GM23338 (cell line): ENCODE data around the gene RAB17.

Experiments
- CTCF ChIP-seq, 2 experiments: fragments of 200-600 bp in 1 of 2; sonication (generic) in 1 of 2; conservative IDR thresholded peaks; 2 replicates each; pipeline versions ENCODE4 v1.5.1 to v1.6.1; 2016 to 2017; ENCODE audit warnings: antibody characterized with exemption in 2 of 2, low read depth in 2 of 2, mild to moderate bottlenecking in 2 of 2, moderate library complexity in 1 of 2
- ETS1 ChIP-seq: IDR thresholded peaks from 2 replicates; pipeline ENCODE4 v1.6.1; 2016; ENCODE audit warnings: antibody characterized with exemption
- EZH2 ChIP-seq: fragments of 200-600 bp; sonication (generic); IDR thresholded peaks from one replicate; pipeline ENCODE4 v1.8.0; 2017; ENCODE audit warnings: antibody characterized with exemption, mild to moderate bottlenecking, low read depth; ENCODE audit not compliant: unreplicated experiment
- EZH2phosphoT487 ChIP-seq: fragments of 200-600 bp; sonication (generic); IDR thresholded peaks from one replicate; pipeline ENCODE4 v1.8.1; 2018; ENCODE audit warnings: antibody characterized with exemption; ENCODE audit not compliant: unreplicated experiment
- POLR2AphosphoS5 ChIP-seq: IDR thresholded peaks from 2 replicates; pipeline ENCODE4 v1.6.1; 2016; ENCODE audit warnings: antibody characterized with exemption, low read depth
- REST ChIP-seq: IDR thresholded peaks from one replicate; pipeline ENCODE4 v1.6.1; 2018; ENCODE audit warnings: antibody characterized with exemption; ENCODE audit not compliant: unreplicated experiment
- ZNF331 ChIP-seq: fragments of 250-450 bp; sonication (Bioruptor Pico); IDR thresholded peaks from 2 replicates; pipeline ENCODE4 v1.5.0; 2020; ENCODE audit warnings: low read depth, mild to moderate bottlenecking, moderate library complexity
- ZNF462 ChIP-seq: fragments of 250-450 bp; sonication (Bioruptor Pico); IDR thresholded peaks from 2 replicates; pipeline ENCODE4 v1.5.0; 2020; ENCODE audit warnings: mild to moderate bottlenecking, moderate library complexity

- TF ChIP-seq CTCF (conservative IDR thresholded peaks at IDR 0.05; ENCODE audit: low read depth in 2 of 2), result no peak
- TF ChIP-seq POLR2AphosphoS5, result no peak
- TF ChIP-seq ZNF462 (CRISPR knock-in tag), result no peak
- no peak for TF ChIP-seq EZH2
- no peak for TF ChIP-seq ZNF331
- no peak for TF ChIP-seq ETS1
- TF ChIP-seq REST, result no peak
- TF ChIP-seq EZH2phosphoT487, result no peak
Observed at GRCh38 chr2:237527233-237527632, 63.3 kb downstream of the RAB17 start.
